HUDEP-2 (cell line): ENCODE measurements around the gene PCED1A.
A peak's percentile ranks its signal among the peaks of the same experiment; 100 is the strongest.

Experiments
- DNase-seq, 76 experiments: peaks; one replicate each; lab custom pipeline; 2025; ENCODE audit not compliant: unreplicated experiment in 76 of 76; lab: John Stamatoyannopoulos, UW

Gene PCED1A

GRCh38 chr20:2840138-2840966, at the start of gene PCED1A, which contains the start of gene VPS16:
PCED1A (minus strand) TSS chr20:2840655; CDS start chr20:2839912, 743 bp downstream.
VPS16 (plus strand) TSS chr20:2840745; CDS start chr20:2840775, 30 bp downstream.
- DNase-seq = peak in 75 of 76 experiments; percentile 16 to 91 (median 76)

GRCh38 chr20:2889797-2890196, 49.3 kb upstream of the PCED1A start:
- DNase-seq = no peak

GRCh38 chr20:2889209-2889608, 48.8 kb upstream of the PCED1A start:
- DNase-seq = no peak

- no peak for DNase-seq
Observed at GRCh38 chr20:2888224-2888955, 47.9 kb upstream of the PCED1A start.

- no peak for DNase-seq
Observed at GRCh38 chr20:2887715-2888114, 47.3 kb upstream of the PCED1A start.

GRCh38 chr20:2883726-2884637, 43.5 kb upstream of the PCED1A start:
- no peak for DNase-seq

GRCh38 chr20:2880650-2881049, 40.2 kb upstream of the PCED1A start:
- DNase-seq = no peak

- DNase-seq = no peak
Observed at GRCh38 chr20:2879146-2879545, 38.7 kb upstream of the PCED1A start.

GRCh38 chr20:2878515-2878914, 38.1 kb upstream of the PCED1A start:
- no peak for DNase-seq

GRCh38 chr20:2875690-2876203, 35.3 kb upstream of the PCED1A start:
- no peak for DNase-seq

- DNase-seq = peak in 4 of 76 experiments; percentile 3 to 18 (median 11)
Observed at GRCh38 chr20:2874456-2874855, 34.0 kb upstream of the PCED1A start.

- peak in 5 of 76 experiments; percentile 22 to 62 (median 42) for DNase-seq
Observed at GRCh38 chr20:2873747-2874041, 33.2 kb upstream of the PCED1A start.

GRCh38 chr20:2873010-2873746, 32.7 kb upstream of the PCED1A start, which contains the start of gene PTPRA:
PTPRA (plus strand) TSS chr20:2873481; CDS start chr20:2964278, 90,797 bp downstream.
- peak in 75 of 76 experiments; percentile 47 to 95 (median 87) for DNase-seq

- DNase-seq = peak in 74 of 76 experiments; percentile 36 to 92 (median 77)
Observed at GRCh38 chr20:2872459-2873009, 32.1 kb upstream of the PCED1A start.

- DNase-seq = peak in 2 of 76 experiments; percentile 9 to 16
Observed at GRCh38 chr20:2871661-2872458, 31.4 kb upstream of the PCED1A start.

- peak in 18 of 76 experiments; percentile 3 to 50 (median 25) for DNase-seq
Observed at GRCh38 chr20:2871111-2871465, 30.6 kb upstream of the PCED1A start.

GRCh38 chr20:2869381-2869780, 28.9 kb upstream of the PCED1A start:
- DNase-seq = no peak

- peak in 75 of 76 experiments; percentile 17 to 97 (median 81) for DNase-seq
Observed at GRCh38 chr20:2867081-2867864, 26.8 kb upstream of the PCED1A start.
